NCI-H1092 (cell line): Measurements from ENCODE around the gene GGT1.
"Not testable (repeated sequence)": the region's sequence is repeated elsewhere in the genome, so short reads cannot be mapped to it uniquely, and the experiment has no call there.

Source experiments
- DNase-seq: peaks from one replicate; lab custom pipeline; 2025; lab: John Stamatoyannopoulos, UW

Gene GGT1

DNA sequence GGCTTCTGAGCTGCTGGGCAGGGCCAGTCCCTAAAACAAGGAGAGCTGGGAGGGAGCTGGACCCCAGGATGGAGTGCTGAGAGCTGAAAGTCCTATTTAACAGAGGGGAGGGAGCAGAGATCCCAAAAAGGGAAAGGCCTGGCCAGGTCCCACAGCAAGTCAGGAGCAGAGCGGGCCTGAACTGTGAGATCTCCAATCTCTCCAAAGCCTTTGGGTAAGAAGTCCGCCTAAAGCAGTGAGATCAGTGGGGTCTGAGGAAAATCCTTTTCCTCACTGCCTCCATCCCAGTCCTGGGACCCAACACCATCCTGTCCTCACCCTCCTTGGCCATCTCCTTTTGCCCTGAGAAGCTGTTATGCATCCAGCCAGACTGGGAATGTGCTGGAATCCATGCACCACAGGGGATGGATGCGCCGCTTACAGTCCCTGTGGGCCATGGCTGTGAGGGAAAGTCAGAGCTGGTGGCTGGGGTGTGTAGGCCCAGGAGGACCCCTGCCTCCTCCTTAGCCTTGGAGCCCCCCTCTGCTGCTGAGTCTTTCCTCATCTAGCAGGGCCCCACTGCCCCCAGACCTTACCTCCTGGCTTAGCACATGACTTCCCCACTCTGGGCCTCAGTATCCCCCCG is 18.7 kb upstream of the GGT1 start:
- no peak for DNase-seq

DNA sequence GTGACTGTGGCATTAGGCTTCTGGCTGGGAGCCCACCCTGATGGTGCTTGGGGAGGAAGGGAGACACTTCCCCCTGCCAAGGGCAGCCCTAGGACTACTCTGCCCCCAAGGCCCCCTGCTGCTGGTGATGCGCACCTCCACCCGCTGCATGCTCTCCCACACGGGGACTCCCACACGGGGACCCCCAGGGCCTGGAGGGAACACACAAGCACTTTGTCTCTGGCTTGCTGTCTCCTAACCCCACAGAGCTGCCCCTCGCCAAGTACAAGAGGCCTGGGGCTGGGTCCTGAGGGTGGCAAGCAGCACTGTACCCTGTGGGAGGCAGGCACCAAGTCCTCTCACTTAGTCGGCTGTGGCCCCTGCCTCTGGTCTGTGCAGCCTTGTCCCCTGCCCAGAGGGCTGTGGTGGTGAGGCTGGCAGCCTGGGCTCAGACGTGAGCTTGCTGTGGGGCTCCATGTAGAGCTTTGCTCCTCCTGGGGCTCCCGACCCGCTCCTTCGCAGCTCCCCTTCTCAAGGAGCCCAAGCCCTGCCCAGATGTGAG is 18.1 kb upstream of the GGT1 start:
- DNase-seq: no peak

- DNase-seq: no peak
Observed at GRCh38 chr22:24585461-24585860, 17.5 kb upstream of the GGT1 start.

DNA sequence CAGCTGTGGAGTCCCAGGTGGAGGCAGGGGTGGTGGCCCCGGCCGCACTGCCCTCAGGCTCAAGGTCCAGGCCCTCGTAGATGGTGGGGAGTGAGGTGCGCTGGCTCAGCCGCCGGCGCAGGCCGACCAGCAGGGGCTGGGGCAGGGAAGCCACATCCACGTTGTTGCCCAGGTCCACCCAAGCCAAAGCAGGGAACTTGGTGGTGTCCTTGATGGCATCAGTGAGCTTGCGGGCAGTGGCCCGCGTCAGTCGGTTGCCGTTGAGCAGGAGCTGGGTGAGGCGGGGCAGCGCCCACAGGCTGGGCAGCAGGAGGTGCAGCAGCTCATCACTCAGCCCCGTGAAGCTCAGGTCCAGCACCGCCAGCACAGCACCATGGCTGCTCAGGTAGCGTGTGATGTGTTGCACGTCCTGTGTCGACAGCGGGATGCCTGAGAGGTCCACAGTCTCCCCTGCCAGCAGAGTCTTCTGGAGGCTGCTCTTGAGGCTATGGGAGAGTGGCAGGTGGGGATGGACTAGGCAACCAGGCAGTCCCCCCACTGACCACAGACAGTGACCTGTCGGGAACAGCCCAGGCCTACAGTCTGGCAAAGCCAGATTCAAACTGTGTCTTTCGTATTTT is 17.0 kb upstream of the GGT1 start:
- DNase-seq: no peak

- DNase-seq: no peak
Observed at GRCh38 chr22:24587251-24587650, 15.7 kb upstream of the GGT1 start.

DNA sequence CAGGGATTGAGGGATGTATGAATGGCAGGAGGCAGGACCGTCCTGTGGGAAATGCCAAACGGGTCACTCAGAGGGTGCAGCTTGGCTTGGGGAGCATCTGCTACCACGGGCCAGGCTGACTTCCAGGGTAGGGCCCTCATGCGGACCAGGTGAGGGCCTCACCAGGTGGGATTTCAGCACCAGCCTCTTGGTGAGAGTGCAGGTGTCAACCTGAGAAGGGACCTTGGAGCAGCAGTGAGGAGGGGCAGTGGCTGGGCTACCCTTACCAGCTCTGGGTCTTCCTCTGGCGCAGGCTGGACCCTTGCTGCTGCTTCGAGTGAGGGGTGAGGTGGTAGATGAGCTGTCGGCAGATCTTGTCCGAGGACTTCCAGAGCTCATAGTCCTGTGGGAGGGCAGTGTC is 15.0 kb upstream of the GGT1 start:
- DNase-seq: no peak

DNA sequence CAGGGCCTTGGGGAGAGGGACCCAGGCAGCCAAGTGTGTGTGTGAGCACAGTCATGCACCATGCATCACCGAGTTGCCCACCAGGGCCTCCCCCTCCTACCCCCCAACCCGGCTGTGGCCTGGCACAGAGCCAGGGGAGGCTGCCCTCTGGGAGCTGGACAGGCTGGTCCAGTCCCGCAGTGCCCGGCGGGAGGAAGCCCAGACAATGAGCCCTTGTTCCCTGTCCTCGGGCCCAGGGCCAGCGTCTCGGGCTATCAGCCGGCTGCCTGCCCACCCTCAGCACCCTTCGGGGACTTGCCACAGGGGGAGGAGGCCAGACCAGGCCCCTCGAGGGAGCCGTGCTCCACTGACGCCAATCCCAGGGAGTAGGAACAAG is 14.6 kb upstream of the GGT1 start:
- DNase-seq: no peak

DNA sequence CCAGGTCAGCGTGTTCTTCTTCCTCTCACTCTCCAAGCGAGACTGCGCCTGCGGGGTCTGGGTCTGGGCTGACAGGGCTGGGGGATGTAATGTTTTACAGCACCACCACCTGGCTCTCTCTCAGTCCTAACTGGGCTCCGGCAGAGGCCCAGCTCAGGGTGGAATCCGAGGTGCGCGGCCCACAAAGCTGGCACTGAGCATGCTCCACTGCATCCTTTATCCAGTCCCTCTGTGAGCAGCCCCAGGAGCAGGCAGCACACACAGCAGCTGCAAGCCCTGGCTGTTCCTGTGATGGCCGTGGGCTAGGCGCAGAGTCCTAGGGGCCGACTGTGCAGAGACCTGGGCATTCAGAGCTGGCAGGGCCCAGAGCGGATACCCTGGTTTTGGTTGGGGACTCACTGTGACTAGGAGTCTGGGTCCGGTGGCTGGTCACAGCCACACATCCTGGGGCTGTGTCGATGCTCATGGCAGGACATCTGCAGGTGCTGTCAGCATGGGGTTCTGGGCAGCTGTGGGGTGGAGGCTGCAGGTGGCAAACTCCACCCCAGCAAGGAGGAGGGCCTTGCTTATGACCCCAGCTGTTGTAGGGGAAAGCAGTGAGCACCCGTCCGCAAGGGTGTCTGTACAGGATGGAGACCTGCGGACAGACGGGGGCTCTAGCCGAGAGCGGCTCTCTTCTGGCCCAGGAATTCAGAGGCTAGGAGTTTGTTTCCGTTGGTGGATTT is 14.1 kb upstream of the GGT1 start:
- DNase-seq: no peak

DNA sequence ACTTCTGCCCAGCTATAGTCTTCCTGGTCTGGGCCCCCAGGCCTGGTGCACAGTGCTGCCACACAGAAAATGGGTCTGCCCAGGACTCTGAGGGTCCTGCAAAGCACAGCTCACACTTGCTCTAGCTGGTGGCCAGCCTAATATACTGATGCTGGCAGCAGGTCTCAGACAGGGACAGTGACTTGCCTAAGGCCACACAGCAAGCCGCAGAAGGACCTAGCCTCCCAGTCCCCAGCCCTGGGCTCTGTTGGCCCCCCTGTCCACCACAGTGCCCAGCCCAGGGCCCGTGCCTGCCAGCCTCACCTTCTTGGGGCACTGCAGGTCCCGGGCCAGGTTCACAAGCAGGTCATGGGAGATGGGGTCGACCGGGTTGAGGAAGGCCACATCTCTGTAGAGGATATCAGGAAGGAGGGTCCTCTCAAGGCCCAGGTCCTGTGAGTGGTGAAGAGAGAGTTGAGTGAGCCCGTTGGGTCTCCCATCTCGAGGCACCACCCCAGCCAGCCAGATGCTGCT is 13.4 kb upstream of the GGT1 start:
- DNase-seq: no peak

- no peak for DNase-seq
Observed at GRCh38 chr22:24590596-24591173, 12.3 kb upstream of the GGT1 start.

DNA sequence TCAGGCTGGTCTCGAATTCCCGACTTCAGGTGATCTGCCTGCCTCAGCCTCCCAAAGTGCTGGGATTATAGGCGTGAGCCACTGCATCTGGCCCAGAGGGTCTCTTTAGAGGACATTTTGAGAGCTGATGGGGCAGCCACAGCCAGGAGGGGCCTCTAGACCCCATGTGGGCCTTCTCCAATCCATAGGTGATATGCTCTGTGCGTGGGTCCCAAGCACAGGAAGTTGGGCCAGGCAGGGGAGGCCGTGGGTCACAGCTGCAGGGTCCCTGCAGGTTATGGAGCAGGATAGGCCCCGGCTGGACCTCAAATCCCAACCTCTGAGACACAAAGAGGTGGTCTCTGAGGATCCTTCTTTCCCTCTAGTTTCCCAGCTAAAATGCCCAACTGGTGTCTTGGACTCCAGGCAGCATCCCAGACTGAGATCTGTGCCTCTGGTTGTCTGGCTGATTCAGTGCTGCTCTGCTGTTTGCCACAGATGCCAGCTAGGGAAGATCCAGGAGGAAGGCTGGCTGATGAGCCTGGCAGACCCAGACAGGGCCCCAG is 11.6 kb upstream of the GGT1 start:
- DNase-seq: no peak

DNA sequence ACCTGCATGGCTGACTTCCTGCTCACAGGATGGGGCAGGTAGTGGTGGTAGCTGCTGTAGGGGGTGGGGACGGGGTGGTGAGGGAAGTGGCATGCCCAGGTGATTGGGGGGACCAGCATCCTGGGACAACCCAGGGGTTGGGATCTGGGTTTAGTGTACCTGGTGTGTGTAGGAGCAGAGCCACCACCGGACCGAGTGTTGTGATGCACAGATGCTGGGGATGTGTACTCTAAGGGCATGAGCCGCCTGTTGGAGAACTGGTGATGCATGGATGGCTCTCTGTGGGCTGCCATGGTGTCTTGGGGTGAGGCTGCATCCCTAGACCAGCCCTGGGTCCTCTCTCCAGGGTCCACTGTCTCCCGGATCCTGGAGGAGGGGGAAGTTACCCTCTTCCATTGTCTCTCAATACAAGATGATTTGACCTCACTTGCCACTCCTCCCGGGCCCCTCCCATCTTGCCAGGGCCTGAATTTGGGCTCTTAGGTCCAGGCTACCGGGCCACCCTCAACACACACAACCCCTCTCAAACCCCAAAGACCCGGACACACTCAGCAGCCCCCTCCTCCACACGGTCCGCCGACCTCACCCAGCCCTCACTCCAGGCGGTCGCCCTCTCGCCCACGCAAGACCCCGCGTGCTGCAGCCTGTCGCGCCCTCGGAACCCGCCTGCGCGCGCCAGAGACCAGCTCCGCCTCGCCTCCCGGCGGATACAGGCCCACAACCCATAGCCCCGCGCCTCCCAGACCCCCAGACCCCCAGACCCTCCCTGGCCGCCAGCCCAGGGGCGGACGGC is 10.7 kb upstream of the GGT1 start:
- no peak for DNase-seq

- DNase-seq: peak; percentile 60
Observed at GRCh38 chr22:24592851-24593558, 10.0 kb upstream of the GGT1 start, which contains the start of gene LRRC75B. Gene LRRC75B, minus strand, starts transcription at chr22:24593073. Its CDS starts 34 bp downstream, at chr22:24593039.

- not testable (repeated sequence) for DNase-seq
Observed at GRCh38 chr22:24593559-24593835, 9.5 kb upstream of the GGT1 start.

DNA sequence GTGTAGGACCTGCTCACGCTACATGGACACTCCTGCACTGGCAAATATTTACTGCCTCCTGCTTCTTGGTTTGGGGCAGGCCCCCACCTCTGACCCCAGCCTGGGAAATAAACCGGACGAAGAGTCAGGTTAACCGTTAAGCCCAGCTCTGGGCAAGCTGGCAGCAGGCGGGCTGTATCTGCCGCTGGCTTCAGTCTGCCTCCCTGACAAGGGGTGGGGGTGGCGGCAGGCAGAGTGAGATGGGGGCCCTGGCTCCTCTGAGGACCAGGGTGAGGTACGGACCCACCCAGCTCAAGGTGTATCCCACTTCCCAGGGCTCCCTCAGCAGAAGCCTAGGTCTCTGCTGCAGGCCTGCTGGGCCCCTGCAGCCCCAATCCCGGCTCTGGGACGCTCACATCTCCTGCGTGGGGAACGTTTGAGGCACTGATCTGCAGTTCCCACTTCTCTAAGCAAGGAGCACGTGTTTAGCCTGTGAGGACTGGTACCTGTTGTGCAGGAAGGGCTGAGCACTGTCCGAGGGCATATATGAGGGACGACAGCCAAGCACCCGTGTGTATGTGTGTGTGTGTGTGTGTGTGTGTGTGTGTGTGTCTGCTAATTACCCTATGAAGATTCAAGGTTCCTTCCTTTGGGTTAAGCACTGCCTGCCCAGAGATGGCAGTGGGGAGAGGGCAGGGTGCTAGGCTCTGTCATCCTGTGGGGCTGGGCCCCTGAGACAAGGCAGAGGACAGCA is 9.0 kb upstream of the GGT1 start:
- DNase-seq: no peak

- DNase-seq: no peak
Observed at GRCh38 chr22:24594569-24595120, 8.3 kb upstream of the GGT1 start.

GRCh38 chr22:24595228-24595627 is 7.8 kb upstream of the GGT1 start:
- DNase-seq: no peak

DNA sequence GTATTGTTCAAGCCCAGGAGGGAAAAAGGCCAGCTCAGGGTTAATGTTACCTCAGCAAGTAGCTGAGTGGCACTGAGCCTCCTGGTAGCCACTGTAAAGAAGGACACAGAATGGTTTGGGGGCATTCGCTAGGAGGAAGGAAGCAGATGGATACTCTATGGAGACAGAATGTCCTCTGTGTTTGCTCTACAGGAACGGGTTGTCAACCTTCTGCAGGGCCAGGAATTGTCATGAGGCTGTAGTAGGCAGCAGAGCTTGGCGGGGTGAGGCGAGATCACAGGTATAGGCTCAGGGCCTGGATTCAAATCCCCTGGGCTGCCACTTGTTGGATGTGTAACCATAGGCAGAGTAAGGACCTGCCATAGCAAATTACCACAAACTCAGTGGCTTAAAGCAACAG is 7.1 kb upstream of the GGT1 start:
- no peak for DNase-seq

- DNase-seq: not testable (repeated sequence)
Observed at GRCh38 chr22:24597076-24597475, 5.9 kb upstream of the GGT1 start.

DNA sequence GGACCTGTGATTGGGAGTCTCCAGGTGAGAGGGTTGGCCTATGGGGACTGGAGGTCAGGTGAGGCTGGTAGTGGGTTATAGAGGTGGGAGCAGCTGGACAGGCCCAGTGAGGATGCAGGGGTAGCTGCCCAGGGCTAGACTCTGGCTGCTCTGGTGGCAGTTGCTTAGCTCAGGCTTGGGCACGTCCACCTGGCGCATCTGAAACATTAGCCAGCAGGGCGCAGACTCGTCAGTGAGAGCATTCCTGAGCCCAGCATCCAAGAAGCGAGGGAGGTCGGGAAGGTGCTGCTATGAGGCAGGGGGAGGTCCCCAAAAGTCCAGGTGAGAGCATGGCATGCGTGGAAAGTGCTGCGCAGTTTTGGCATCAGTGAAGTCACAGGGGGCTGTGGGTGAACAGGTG is 3.5 kb upstream of the GGT1 start:
- DNase-seq: no peak
